Parathyroid adenoma (tissue), 2 donors: Measurements from ENCODE around the gene LUZP2.

Experiments
- H2AFZ ChIP-seq: fragments of 300-600 bp; sonication (generic); one replicate; pipeline ENCODE4 v1.7.0; 2017; ENCODE audit warnings: antibody characterized with exemption, mild to moderate bottlenecking
- H3K27ac ChIP-seq: fragments of 300-600 bp; sonication (generic); one replicate; pipeline ENCODE4 v1.7.0; 2017
- H3K27me3 ChIP-seq: fragments of 300-600 bp; sonication (generic); one replicate; pipeline ENCODE4 v1.7.0; 2017; ENCODE audit warnings: low read length; ENCODE audit not compliant: control insufficient read depth, insufficient read depth
- H3K36me3 ChIP-seq: fragments of 300-600 bp; sonication (generic); one replicate; pipeline ENCODE4 v1.7.0; 2017; ENCODE audit warnings: low read length; ENCODE audit not compliant: control insufficient read depth, insufficient read depth
- H3K4me1 ChIP-seq: fragments of 300-600 bp; sonication (generic); one replicate; pipeline ENCODE4 v1.7.0; 2017; ENCODE audit warnings: control low read depth
- H3K4me2 ChIP-seq: fragments of 300-600 bp; sonication (generic); one replicate; pipeline ENCODE4 v1.7.0; 2017; ENCODE audit warnings: low read length
- H3K4me3 ChIP-seq: fragments of 300-600 bp; sonication (generic); one replicate; pipeline ENCODE4 v1.7.0; 2017; ENCODE audit warnings: low read depth, low read length
- H3K79me2 ChIP-seq: fragments of 300-600 bp; sonication (generic); one replicate; pipeline ENCODE4 v1.7.0; 2017; ENCODE audit warnings: control low read depth
- H3K9ac ChIP-seq: fragments of 300-600 bp; sonication (generic); one replicate; pipeline ENCODE4 v1.7.0; 2017; ENCODE audit warnings: mild to moderate bottlenecking
- H3K9me3 ChIP-seq: fragments of 300-600 bp; sonication (generic); one replicate; pipeline ENCODE4 v1.7.0; 2017; ENCODE audit warnings: low read length; ENCODE audit not compliant: control insufficient read depth
- TF ChIP-seq, protein P1 (sequence below): fragments of 300-600 bp; sonication (generic); IDR thresholded peaks from one replicate; pipeline ENCODE4 v1.7.0; 2017; ENCODE audit warnings: antibody characterized with exemption, mild to moderate bottlenecking
- donor health status: primary hyperparathyroidism.

The LUZP2 gene

DNA sequence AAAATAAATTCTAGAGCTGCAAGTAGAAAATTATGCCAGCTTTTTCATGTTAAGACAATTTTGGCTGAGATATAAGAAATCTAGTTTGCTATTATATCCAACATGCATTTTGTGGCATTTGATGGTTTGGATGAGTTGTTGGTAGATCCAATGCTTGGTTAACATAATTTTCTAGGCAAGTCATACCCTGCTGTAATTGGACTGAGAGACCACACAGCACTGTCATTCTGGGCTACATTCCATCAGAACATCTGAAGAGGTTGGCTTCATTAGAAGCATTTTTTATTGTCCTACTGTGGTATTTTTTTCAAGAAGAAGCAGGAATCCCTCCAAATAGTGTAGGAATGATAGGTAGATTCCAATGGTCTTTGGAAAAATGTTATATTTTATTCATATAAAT is 561.0 kb downstream of the LUZP2 start:
- no peaks in the 10 kb centered on the region for H3K9me3 ChIP-seq
- TF ChIP-seq, protein P1, sequence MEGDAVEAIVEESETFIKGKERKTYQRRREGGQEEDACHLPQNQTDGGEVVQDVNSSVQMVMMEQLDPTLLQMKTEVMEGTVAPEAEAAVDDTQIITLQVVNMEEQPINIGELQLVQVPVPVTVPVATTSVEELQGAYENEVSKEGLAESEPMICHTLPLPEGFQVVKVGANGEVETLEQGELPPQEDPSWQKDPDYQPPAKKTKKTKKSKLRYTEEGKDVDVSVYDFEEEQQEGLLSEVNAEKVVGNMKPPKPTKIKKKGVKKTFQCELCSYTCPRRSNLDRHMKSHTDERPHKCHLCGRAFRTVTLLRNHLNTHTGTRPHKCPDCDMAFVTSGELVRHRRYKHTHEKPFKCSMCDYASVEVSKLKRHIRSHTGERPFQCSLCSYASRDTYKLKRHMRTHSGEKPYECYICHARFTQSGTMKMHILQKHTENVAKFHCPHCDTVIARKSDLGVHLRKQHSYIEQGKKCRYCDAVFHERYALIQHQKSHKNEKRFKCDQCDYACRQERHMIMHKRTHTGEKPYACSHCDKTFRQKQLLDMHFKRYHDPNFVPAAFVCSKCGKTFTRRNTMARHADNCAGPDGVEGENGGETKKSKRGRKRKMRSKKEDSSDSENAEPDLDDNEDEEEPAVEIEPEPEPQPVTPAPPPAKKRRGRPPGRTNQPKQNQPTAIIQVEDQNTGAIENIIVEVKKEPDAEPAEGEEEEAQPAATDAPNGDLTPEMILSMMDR = no peak
- no peak overlapping the region for H3K4me3 ChIP-seq
- H3K9ac ChIP-seq = no peak overlapping the region
- H2AFZ ChIP-seq = no peak overlapping the region
- no peak overlapping the region for H3K27ac ChIP-seq
- H3K4me1 ChIP-seq = no peaks in the 10 kb centered on the region
- H3K27me3 ChIP-seq = no peaks in the 10 kb centered on the region
- no peaks in the 10 kb centered on the region for H3K36me3 ChIP-seq
- H3K79me2 ChIP-seq = no peaks in the 10 kb centered on the region
- no peak overlapping the region for H3K4me2 ChIP-seq

DNA sequence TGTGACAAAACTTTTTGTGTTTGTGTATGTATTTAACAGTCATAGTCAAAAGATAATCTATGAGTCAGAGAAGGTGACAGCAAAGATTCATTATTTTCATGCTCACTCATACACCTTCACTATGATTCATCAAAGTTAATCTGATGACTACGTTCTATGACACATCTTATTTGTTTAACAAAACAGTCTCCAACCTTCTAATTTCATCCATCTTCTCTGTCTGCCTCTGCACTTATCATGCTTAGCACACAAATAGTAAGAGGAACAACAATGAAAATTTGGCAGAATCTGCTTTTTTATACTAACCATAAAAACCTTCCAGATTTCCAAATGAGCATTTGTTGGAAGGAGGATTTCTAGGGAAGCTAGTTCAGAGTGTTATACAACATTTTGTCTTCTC is 568.9 kb downstream of the LUZP2 start:
- H2AFZ ChIP-seq = no peak overlapping the region
- no peaks in the 10 kb centered on the region for H3K36me3 ChIP-seq
- H3K27ac ChIP-seq = no peak overlapping the region
- H3K4me3 ChIP-seq = no peak overlapping the region
- no peaks in the 10 kb centered on the region for H3K79me2 ChIP-seq
- no peak overlapping the region for H3K4me2 ChIP-seq
- H3K9me3 ChIP-seq = no peaks in the 10 kb centered on the region
- no peak overlapping the region for H3K9ac ChIP-seq
- H3K4me1 ChIP-seq = no peaks in the 10 kb centered on the region
- TF ChIP-seq, protein P1 = no peak
- no peaks in the 10 kb centered on the region for H3K27me3 ChIP-seq

DNA sequence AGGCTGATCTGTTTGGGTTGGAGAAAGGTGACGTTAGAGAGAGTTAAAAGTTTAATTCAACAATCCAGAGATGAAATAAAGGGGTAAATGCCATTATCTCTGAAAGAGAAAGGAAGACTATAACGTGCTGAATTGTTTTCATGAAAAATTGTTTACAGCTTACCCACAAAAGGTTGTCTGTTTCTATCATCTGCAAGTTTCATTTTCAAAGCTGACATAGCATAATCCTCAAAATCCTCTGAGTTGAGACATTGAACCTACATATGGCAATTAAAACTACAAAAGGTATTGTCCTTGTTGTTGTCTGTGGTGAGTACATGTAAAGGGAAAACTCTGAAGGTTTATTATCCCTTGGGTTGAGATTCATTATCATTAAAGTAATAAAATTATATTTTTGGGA is 569.9 kb downstream of the LUZP2 start:
- H3K27me3 ChIP-seq = no peaks in the 10 kb centered on the region
- no peaks in the 10 kb centered on the region for H3K9me3 ChIP-seq
- H3K9ac ChIP-seq = no peak overlapping the region
- no peaks in the 10 kb centered on the region for H3K79me2 ChIP-seq
- TF ChIP-seq, protein P1 = no peak
- no peak overlapping the region for H2AFZ ChIP-seq
- no peaks in the 10 kb centered on the region for H3K36me3 ChIP-seq
- no peaks in the 10 kb centered on the region for H3K4me1 ChIP-seq
- no peak overlapping the region for H3K27ac ChIP-seq
- H3K4me3 ChIP-seq = no peak overlapping the region
- no peak overlapping the region for H3K4me2 ChIP-seq

DNA sequence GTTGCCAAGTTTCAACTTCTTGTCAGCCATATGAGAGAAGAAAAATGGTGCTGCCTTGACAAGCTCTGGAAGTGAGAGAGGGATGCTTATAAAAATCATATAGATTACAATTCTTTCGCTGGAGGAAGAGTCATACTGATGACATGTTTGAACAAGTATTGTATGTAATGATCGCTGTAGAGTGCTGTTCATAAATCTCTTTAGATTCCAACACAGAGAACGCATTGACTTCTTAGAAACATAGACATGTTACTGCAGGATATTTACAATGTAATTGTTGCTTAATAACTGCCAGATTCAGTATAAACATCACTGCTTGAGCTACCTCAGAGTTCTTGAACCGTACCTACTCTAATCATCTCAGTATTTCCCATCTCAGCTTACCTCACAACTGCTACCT is 571.6 kb downstream of the LUZP2 start:
- Histone ChIP-seq H2AFZ (no peak overlapping the region), H3K27me3 (no peaks in the 10 kb centered on the region), H3K4me1 (no peaks in the 10 kb centered on the region), H3K9ac (no peak overlapping the region), H3K27ac (no peak overlapping the region), H3K4me2 (no peak overlapping the region), H3K36me3 (no peaks in the 10 kb centered on the region), H3K79me2 (no peaks in the 10 kb centered on the region), H3K9me3 (no peaks in the 10 kb centered on the region), H3K4me3 (no peak overlapping the region)
- TF ChIP-seq, protein P1 = no peak

DNA sequence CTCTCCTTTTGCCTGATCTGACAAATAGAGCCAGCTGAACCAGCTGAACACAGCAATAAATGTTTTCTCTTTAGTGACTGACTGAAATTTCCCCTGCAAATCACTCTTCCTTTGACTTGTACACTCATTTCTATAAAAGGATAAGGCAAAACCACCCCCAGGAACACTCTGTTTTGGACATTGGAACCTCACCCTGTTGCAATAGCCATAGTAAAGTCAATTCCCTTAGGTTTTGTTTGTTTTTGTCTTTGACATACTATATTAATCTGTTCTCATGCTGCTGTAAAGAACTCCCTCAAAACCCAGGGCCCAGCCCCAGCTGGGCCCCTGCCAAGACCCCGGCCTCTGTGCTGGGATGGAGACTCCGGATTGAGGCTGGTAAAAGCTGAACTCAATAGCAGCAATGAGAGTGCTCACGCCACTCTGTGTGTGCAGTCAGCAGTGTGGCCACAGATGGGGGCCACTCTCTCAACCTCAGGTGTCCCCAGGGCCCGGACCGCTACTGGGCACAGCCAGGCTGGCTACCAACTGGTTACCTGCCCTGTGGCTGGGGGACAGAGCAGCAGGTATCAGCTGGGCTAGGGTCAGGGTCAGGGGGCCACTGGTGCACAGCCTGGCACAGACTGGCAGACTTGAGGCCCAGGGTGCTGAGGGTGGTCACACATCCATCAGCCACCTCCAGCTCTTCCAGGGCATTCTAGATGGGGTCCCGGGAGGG is 597.4 kb downstream of the LUZP2 start:
- TF ChIP-seq, protein P1 = no peak
- no peak overlapping the region for H3K4me2 ChIP-seq
- no peak overlapping the region for H2AFZ ChIP-seq
- H3K36me3 ChIP-seq = no peaks in the 10 kb centered on the region
- H3K27ac ChIP-seq = no peak overlapping the region
- H3K9me3 ChIP-seq = no peaks in the 10 kb centered on the region
- H3K4me1 ChIP-seq = no peaks in the 10 kb centered on the region
- H3K9ac ChIP-seq = no peak overlapping the region
- no peaks in the 10 kb centered on the region for H3K27me3 ChIP-seq
- no peak overlapping the region for H3K4me3 ChIP-seq
- H3K79me2 ChIP-seq = no peaks in the 10 kb centered on the region
